Measurements from ENCODE around the gene STK39. TPM values are rescaled to one million over a fixed set of nuclear protein-coding genes. Genes with fewer than 3 reads are reported as not detected.

STK39 gene
- polyA plus RNA-seq, 1 experiment, result 25.2 TPM

- no peaks in the 10 kb centered on the region for H3K9me3 ChIP-seq (ENCODE audit: control insufficient read depth, insufficient read depth, low read length)
- ChIA-PET POLR2A (no interaction called here), CTCF (interaction anchor here (1.0 to 1.3 kb wide), 2 partner anchors 56 to 58 kb away, joined by 6 read pairs; no protein-coding TSS in a partner anchor)
- H3K4me3 ChIP-seq (ENCODE audit: low read depth, low read length), result no peak overlapping the region
- H3K27ac ChIP-seq (ENCODE audit: low read depth, low read length), result no peak overlapping the region
- TF ChIP-seq CTCF (IDR thresholded peaks at IDR 0.05; ENCODE audit: low read depth, low read length), result no peak
- H3K27me3 ChIP-seq (ENCODE audit: control insufficient read depth, insufficient read depth, low read length), result no peaks in the 10 kb centered on the region
- DNase-seq (ENCODE audit: low read depth, low spot score), result no peak
Observed at GRCh38 chr2:168175469-168175868, 71.9 kb downstream of the STK39 start.

GRCh38 chr2:168174756-168175155, 72.6 kb downstream of the STK39 start:
- no peak for TF ChIP-seq CTCF (IDR thresholded peaks at IDR 0.05; ENCODE audit: low read depth, low read length)
- Histone ChIP-seq H3K9me3 (ENCODE audit: control insufficient read depth, insufficient read depth, low read length) (no peaks in the 10 kb centered on the region), H3K27ac (ENCODE audit: low read depth, low read length) (no peak overlapping the region), H3K27me3 (ENCODE audit: control insufficient read depth, insufficient read depth, low read length) (no peaks in the 10 kb centered on the region), H3K4me3 (ENCODE audit: low read depth, low read length) (no peak overlapping the region)
- POLR2A ChIA-PET, result no interaction called here
- DNase-seq (ENCODE audit: low read depth, low spot score), result no peak
- CTCF ChIA-PET, result interaction anchor here (0.6 kb wide), 1 partner anchor 39 kb away, joined by 4 read pairs; no protein-coding TSS in a partner anchor

GRCh38 chr2:168172071-168172470, 75.3 kb downstream of the STK39 start:
- ChIA-PET POLR2A (no interaction called here), CTCF (interaction anchor here (0.6 kb wide), 1 partner anchor 53 kb away, joined by 3 read pairs; no protein-coding TSS in a partner anchor)
- H3K27me3 ChIP-seq (ENCODE audit: control insufficient read depth, insufficient read depth, low read length), result no peaks in the 10 kb centered on the region
- H3K9me3 ChIP-seq (ENCODE audit: control insufficient read depth, insufficient read depth, low read length), result no peaks in the 10 kb centered on the region
- TF ChIP-seq CTCF (IDR thresholded peaks at IDR 0.05; ENCODE audit: low read depth, low read length), result no peak
- DNase-seq (ENCODE audit: low read depth, low spot score), result no peak
- no peak overlapping the region for H3K4me3 ChIP-seq (ENCODE audit: low read depth, low read length)
- no peak overlapping the region for H3K27ac ChIP-seq (ENCODE audit: low read depth, low read length)

GRCh38 chr2:168171059-168171762, 76.2 kb downstream of the STK39 start:
- POLR2A ChIA-PET, result no interaction called here

More at GRCh38 chr2:168171059-168171762, 76.2 kb downstream of the STK39 start:
- no peak overlapping the region for H3K27ac ChIP-seq (ENCODE audit: low read depth, low read length)
- DNase-seq (ENCODE audit: low read depth, low spot score), result no peak
- H3K4me3 ChIP-seq (ENCODE audit: low read depth, low read length), result no peak overlapping the region
- H3K27me3 ChIP-seq (ENCODE audit: control insufficient read depth, insufficient read depth, low read length), result no peaks in the 10 kb centered on the region
- H3K9me3 ChIP-seq (ENCODE audit: control insufficient read depth, insufficient read depth, low read length), result no peaks in the 10 kb centered on the region
- CTCF ChIA-PET, result interaction anchor here (1.2 kb wide), 1 partner anchor 10 kb away, joined by 3 read pairs; no protein-coding TSS in a partner anchor
- TF ChIP-seq CTCF (IDR thresholded peaks at IDR 0.05; ENCODE audit: low read depth, low read length), result no peak

Data from AG04450 (cell line).